ENCODE measurements around the gene ATL2. TPM values are rescaled to one million over a fixed set of nuclear protein-coding genes. Genes with fewer than 3 reads are reported as not detected.

Gene ATL2
- total and polyA plus RNA-seq, 2 donors (not counting 3 experiments of a cell fraction or from before 2014, with no cell fraction given) = 23.9 to 45.5 TPM

DNA sequence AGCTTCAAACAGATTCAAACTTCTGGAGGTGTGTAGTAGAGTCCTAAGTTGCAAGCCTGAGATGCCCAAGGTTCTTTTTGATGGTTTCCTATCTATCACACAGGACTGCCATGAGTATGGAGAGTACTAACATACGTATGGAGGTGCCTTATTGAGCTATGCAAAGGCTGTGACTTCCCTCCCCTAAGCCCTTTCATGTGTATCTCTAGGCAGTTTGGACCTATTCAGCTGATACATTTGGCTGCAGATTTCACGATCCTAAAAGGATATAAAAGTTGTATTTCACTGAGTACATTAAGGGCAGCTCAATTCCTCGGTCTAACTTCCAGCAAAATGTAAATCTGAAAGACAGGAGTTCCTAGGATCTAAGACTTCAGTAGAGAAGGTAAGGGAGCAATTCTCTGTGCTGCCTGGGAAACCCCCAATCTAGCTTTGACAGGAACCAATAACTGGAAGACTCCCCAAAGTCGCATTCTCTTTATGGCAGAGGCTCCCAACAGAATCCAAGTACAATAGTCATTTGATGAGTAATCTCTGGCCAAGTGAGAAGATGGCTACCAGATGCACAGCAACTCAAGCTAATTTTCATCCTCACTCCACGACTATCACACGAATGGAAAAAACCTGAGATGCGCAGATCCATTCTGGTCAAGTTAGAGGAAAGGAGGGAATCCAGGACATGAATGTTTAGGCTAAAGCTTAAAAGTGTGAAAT is 83.8 kb downstream of the ATL2 start:
- H3K36me3 ChIP-seq (ENCODE audit: control insufficient read depth in 2 of 2, extremely low read depth in 1 of 2, insufficient read depth in 2 of 2, low read length in 2 of 2) = peaks cover 4 to 8% of the 10 kb centered on the region in 2 experiments
- TF ChIP-seq JUN (IDR thresholded peaks at IDR 0.05; ENCODE audit: borderline replicate concordance, insufficient read depth, insufficient read length, low read depth) (no peak), GATA2 (IDR thresholded peaks at IDR 0.05; ENCODE audit: insufficient read depth, insufficient read length, low read depth, low read length) (no peak), EZH2 (IDR thresholded peaks at IDR 0.05; ENCODE audit: borderline replicate concordance, low read depth, low read length, severe bottlenecking) (no peak), POLR2AphosphoS5 (IDR thresholded peaks at IDR 0.05; ENCODE audit: insufficient read depth, low read depth, low read length) (no peak), FOS (IDR thresholded peaks at IDR 0.05; ENCODE audit: borderline replicate concordance, insufficient read depth, low read length) (no peak), MYC (IDR thresholded peaks at IDR 0.05; ENCODE audit: low read depth, low read length) (no peak), POLR2A (IDR thresholded peaks at IDR 0.05; ENCODE audit: low read depth, low read length) (no peak), CTCF (IDR thresholded peaks at IDR 0.05; ENCODE audit: extremely low read depth in 1 of 2, insufficient read depth in 1 of 2, low read depth in 1 of 2, low read length in 2 of 2) (no peak)
- TF ChIP-seq, protein P1, sequence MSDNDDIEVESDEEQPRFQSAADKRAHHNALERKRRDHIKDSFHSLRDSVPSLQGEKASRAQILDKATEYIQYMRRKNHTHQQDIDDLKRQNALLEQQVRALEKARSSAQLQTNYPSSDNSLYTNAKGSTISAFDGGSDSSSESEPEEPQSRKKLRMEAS (IDR thresholded peaks at IDR 0.05; ENCODE audit: insufficient read depth, insufficient read length) = no peak
- H3K9ac ChIP-seq (replicated peaks; ENCODE audit: extremely low read depth, insufficient read depth, low read length) = no peak overlapping the region
- no peaks in the 10 kb centered on the region for H3K9me1 ChIP-seq (replicated peaks; ENCODE audit: control insufficient read depth, extremely low read depth, insufficient read depth, low read length)
- H3K79me2 ChIP-seq (ENCODE audit: control insufficient read depth, insufficient read depth, low read length) = no peaks in the 10 kb centered on the region
- POLR2A ChIA-PET = interaction anchor here (0.7 kb wide), 1 partner anchor 458 kb away, joined by 6 read pairs; no protein-coding TSS in a partner anchor
- peaks cover 3% of the 10 kb centered on the region for H4K20me1 ChIP-seq (replicated peaks; ENCODE audit: control insufficient read depth, extremely low read depth, insufficient read depth, low read length)
- H3K9me3 ChIP-seq (replicated peaks; ENCODE audit: control insufficient read depth, insufficient read depth, low read length) = no peaks in the 10 kb centered on the region
- no peak overlapping the region for H3K27ac ChIP-seq (ENCODE audit: insufficient read depth, low read depth, low read length)
- no peak for DNase-seq (ENCODE audit: low read depth, low spot score)
- intact Hi-C loops (cut with micrococcal nuclease) (no loop called here), dilution Hi-C loops (cut with MboI; ENCODE audit: extremely low pct_ligation_motif_present, low sequenced_read_pairs) (no loop called here)
- BruUV-seq (replicated peaks) = no TSS peak
- no peak overlapping the region for H3K4me2 ChIP-seq (ENCODE audit: insufficient read depth, low read length)
- no peak overlapping the region for H3K4me3 ChIP-seq (replicated peaks in 1 of 3; ENCODE audit: insufficient read depth in 1 of 3, low read depth in 1 of 3, low read length in 3 of 3)
- no peak overlapping the region for H2AFZ ChIP-seq (ENCODE audit: low read depth, low read length)
- no peak for FAIRE-seq
- H3K27me3 ChIP-seq (ENCODE audit: control insufficient read depth in 2 of 2, insufficient read depth in 2 of 2, low read length in 2 of 2) = peaks cover 0 to 2% of the 10 kb centered on the region in 2 experiments
- no peaks in the 10 kb centered on the region for H3K4me1 ChIP-seq (ENCODE audit: control insufficient read depth, extremely low read depth, insufficient read depth, low read length)
- CTCF ChIA-PET = interaction anchor here (0.8 to 2.0 kb wide), 2 partner anchors 19 to 83 kb away, joined by 3 to 6 read pairs; partner anchors contain the start of gene ATL2
